Sciatic nerve (tissue), 1 donor: ENCODE data around the gene TSPAN14. TPM values are rescaled to one million over a fixed set of nuclear protein-coding genes. Genes with fewer than 3 reads are reported as not detected.

Source experiments
- total RNA-seq: library from RNA; stranded (reverse); fragmentation: NEBNext Ultra II Directional; extraction: Animal tissue kit (Norgen Biotek cat#: 25700); gene quantifications from one replicate; pipeline ENCODE4 v1.2.1, GENCODE V29; 2021
- donor health status: DM: no; HTN: no; CAD: no.

The TSPAN14 gene
- total RNA-seq, 1 donor from 2014 or later, result 103 TPM

Other genes with a start within 250 kb of the TSPAN14 start
- 205 TPM for gene ANXA11, start 248.8 kb upstream of the TSPAN14 start, total RNA-seq
- gene MAT1A, start 164.7 kb upstream of the TSPAN14 start, total RNA-seq, result not detected
- not detected for gene DYDC1, start 97.6 kb upstream of the TSPAN14 start, total RNA-seq
- gene DYDC2, start 97.5 kb upstream of the TSPAN14 start, total RNA-seq, result not detected
- 117 TPM for gene PRXL2A, start 45.8 kb upstream of the TSPAN14 start, total RNA-seq
- gene SH2D4B, start 83.6 kb downstream of the TSPAN14 start, total RNA-seq, result 0.18 TPM